Fibroblast of skin of abdomen (primary cell): ENCODE measurements around the gene EMC1.

Experiments
- DNase-seq: peaks from one replicate; pipeline ENCODE4 v3.0.0-alpha.2; 2013

EMC1 gene

DNA sequence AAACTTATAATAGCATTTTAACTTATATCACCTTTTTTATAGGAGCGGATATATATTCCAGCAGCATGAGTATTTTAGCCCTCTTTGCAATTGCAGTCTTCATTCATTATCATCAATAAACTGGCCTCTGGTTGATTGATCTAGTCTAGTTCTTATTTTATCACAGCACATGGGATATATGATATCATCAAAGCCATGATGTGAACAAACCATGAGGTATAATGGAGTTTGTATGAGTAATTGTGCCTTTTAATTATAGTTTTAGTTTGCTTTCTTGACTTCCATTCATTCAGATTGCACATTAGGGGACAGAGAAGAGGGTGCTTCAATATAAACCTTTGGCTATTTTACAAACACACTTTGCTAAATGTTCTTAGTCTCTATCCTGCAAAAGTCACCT is 37.7 kb downstream of the EMC1 start:
- DNase-seq: no peak

DNA sequence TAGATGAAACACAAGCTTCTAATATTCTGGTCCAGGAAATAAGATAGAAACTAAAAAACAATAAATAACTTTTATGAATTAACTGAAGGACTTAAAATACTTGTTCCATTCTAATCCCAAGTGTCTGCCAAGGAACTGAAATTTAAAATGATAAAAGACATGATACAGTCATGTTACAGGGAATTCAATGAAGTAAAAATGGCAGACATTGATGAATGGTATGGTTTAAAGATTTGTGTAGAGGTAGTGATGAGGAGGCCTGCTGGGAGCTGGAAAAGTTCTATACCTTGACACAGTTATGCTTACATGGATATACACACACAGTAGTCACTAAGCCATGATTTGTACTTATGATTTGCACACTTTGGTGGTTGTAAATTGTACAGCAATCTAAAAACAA is 39.2 kb downstream of the EMC1 start:
- DNase-seq: no peak

DNA sequence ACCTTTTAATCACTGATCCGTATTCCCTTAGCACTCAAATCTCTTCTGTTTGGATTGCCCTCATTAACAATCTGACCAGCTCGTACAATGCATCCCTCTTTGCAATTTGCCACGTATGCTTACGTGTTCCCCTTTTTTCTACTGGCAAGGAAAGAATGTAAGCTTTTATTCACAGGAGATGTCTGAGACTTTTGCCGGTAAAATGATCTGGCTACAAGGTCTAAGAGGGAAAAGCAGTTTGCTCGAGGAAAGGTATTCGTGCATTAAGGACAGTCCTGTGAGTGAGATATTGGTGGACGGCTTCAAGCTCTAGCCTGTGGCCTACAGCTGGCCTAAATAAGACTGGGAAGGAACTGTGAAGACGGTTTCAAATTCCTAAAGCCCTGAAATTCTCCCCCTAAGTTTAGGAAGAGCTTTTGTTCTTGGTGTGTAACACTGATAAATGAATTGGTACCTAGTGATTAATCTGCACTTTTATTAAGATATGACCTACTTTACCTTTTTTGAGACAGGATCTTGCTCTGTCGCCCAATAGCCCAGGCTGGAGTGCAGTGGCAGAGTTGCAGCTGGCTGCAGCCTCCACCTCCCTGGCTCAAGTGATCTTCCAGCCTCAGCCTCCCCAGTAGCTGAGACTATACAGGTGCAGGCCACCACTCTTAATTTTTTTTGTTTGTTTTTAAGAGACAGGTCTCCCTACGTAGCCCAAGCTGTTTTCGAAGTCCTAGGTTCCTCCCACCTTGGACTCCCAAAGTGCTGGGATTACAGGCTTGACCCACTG is 40.4 kb downstream of the EMC1 start:
- no peak for DNase-seq

DNA sequence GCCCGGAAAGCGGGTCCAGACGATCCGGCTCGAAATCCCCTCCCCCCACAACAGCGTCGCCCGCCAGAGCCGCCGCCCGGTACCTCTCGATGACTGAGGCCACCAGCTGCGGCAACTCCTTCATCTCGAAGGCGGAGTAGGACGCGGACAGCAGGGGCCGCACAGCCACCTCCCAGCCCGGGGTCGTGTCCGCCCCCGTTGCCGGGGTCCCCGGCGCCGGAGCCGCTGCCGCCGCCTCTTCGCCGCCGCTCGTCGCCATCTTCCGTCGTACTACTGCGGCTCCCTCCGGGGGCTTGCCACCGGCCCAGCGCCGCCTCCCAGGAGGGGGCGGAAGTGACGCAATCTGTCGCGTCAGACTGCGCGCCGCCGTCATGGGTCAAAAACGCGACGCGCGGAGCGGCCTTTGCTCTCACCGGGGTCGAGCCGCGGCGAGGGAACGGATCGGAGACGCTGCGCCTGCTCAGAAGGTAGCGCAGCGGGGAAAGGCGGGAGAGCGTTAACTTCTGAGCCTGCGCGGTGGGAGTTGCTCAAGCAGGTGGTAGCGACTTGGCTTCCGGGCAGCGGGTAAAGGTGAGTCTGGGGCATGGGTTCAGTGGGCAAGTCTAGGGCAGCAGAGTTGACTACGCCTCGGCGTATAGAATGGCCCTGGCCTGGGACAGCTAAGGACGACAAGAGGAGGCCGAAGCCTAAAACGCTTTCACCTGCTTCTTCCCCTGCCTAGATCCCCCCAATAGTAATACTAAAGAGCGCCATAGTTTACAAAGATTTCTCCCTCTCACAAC is 41.1 kb downstream of the EMC1 start, which contains the start of gene UBR4:
Gene UBR4 (minus strand): TSS at position 277 of the 782 bp plus-strand sequence. CDS start 18 bp downstream, at position 259.
- DNase-seq: peak; percentile 93

DNA sequence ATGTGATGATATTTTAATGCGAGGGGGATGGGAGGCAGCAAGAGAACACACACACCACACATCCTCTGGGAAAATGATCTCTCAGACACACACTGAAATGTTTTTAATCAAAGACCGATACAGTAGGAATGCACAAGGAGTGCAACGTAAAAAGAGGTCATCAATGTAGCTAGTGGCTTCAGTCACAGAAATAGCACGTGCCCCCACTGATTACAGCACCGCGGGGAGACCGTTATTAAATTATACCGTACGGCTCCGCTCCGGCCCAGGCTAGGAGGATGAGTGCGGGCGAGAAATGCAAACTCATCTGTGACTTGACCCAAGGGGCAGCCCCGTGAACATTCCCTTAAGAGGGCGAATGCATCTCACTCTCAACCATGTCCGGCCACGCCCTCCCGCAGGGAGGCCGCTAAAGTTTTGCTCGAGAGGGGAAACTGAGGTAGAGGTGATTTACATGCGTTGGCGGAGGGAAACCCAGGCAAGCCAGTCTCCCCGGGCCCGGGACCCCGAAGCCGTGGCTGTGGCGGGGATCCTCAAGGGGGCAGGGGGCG is 41.8 kb downstream of the EMC1 start:
- DNase-seq: peak; percentile 21

DNA sequence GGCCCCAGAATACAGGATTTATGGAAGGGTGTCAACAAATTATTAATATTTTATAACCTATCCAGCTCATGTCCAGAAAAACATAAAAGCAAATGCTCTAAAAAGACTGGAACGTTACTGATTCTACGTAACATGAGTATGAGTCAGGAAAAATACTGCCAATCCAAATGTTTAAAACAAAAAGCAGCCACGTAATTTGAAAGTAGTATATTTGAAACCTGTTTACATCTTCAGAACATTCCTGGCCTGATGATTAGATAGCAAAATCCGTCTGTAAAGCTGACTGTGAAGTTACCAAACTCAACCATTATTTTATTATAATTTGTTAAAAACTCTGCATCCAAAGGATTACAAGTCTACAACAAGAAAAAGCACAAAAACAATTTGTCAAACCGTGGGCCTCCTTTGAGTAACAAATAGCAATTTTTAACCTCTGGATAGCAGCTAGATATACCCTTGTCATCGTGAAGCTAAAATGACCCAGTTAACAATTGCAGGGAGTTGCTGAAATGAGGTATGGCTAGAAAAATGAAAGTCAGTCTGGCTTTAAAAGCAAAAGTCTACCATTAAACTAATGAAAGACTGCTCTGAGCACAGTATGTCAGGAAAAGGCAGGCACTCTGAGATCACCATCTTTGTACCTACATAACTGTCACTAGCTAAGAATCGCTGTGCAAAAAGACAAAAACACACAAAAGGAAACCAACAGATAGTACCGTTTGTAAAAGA is 42.5 kb downstream of the EMC1 start:
- DNase-seq: peak; percentile 21

DNA sequence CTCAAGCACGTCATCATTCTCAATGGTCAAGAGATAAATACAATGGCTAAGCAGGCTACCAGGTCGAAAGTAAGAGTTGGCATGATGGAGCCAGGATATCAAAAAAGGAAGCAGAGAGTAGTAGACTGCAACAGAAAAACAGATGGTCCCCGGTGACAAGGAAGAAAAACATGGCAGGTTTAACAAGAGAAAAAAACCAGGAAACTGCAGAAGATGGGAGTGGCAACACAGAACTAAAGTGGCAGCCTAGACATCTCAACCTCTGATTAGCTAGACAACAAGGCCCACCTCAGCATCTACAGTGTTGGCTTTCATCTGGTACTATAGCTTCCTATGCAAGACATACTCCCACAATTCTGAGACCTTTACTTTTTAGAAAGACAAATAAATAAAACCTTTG is 44.4 kb downstream of the EMC1 start:
- no peak for DNase-seq

DNA sequence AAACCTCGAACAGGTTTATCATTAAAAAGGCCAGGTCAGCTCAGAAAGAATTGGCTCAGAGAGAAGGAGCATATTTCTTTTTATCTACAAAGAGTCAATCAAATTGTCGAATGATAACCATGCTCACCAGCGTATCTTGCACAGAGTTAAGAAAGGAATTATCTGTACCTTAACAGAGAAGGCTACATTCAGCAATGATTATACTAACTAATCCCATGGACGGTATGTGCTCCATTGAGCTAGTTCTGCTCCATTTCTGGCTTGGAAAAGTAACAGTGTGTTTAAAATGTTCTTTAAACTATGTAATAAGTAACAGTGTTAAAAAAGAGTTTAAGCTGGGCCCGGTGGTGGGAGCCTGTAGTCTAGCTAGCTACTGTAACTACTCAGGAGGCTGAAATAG is 45.5 kb downstream of the EMC1 start:
- no peak for DNase-seq

DNA sequence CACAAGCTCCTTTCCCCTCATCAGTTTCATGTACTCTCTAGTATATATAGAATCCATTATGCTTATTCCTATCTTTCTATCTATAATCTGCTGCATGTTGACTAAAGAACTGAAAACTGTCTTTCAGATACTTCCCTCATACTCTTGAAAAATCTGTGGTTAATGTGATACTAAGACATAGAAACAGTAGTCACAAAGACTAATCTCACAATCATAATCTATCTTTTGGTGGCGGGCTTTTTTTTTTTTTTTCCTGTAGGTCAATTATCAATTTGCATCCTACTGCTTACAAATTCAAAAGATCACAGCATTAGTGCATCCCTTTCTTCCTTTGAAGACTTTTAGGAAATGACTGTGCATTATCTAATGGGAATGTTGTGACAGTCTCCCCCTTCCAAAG is 45.9 kb downstream of the EMC1 start:
- no peak for DNase-seq

DNA sequence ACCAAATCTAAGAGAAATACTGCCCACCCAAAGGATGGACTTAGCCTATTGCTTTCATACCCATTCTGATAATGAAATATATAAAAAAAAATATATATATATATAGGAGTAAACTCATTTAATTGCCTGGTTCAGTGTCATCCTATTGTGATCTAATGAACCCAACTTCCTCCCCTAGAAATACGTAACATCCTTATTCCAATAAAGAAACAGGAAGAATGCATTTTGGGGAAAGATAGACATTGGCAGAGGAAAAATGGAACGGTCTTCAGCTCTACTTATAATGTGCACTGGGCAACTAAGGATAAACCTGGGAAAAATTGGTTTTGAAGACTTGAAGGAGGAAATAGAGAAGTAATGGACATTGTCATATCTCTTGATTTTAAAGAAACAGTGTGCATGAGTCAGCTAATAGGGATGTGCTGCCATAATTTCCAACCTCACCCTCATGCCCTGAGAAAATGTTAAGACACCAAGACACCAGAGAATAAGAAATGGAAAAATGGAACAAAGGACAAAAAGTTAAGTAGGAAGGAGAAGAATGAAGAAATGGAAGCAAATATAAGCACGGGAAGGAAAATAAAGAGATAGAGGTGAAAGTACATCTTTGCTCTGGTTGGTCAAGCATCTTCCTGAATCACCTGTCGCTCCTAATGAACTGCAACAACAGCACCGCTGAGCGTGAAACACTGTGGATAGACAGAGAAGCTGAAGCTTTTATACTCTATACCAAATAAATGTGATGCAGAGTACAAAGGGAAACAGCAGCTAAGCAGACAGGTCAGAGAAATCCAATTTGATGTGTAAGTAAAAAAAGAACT is 46.7 kb downstream of the EMC1 start:
- DNase-seq: no peak

DNA sequence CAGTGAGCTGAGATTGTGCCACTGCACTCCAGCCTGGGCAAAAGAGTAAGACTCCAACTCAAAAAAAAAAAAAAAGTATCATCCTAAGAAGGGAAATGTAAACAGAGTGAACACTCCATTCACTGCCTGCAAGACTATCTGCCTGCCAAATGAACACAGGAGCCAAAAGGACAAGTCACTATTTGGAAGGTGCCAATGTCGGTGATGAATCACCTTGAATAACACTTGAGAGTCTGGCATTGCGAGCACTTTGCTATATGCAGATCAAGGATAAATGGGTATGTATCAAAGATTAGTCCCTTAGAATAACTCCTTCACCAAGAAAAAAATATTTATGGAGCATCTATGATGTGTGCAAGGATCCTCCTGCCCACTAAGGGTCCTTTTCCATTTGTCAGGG is 47.9 kb downstream of the EMC1 start:
- DNase-seq: peak; percentile 14

DNA sequence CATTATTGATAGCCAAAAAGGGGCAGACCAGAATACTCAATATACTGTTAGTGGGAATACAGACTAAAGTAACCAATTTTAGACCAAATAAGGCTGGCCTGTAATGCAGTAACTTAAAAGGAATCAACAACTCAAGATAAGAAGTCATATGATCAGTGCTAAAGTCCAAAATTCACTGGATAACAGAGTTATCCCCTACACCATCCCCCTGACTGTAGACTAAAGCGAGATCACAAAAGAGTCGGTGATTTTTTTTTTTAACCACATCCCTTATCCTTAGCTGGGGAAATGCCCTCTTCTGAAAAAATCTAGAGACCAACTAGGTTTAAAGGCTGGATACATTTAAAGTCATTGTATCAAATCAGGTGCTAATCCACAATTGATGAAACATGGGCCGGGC is 48.9 kb downstream of the EMC1 start:
- no peak for DNase-seq

DNA sequence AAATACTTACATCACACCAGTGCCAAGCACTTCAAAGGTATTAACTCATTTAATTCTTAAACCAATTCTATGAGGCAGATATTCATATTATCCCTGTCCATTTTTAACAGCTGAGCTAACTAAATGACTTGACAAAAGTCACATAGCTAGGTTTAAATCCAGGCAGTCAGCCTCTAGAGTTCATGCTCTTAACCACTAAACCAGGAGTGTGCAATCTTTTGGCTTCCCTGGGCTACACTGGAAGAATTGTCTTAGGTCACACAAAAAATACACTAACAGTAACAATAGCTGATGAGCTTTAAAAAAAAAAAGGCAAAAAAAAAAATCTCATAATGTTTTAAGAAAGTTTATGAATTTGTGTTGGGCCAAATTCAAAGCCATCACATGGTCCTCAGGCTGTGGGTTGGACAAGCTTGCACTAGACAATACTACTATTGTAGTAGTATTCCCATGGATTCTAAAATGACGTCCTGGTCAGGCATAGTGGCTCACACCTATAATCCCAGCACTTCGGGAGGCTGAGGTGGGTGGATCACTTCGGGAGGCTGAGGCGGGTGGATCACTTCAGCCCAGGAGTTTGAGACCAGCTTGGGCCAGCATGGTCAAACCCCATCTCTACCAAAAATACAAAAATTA is 51.2 kb downstream of the EMC1 start:
- no peak for DNase-seq

DNA sequence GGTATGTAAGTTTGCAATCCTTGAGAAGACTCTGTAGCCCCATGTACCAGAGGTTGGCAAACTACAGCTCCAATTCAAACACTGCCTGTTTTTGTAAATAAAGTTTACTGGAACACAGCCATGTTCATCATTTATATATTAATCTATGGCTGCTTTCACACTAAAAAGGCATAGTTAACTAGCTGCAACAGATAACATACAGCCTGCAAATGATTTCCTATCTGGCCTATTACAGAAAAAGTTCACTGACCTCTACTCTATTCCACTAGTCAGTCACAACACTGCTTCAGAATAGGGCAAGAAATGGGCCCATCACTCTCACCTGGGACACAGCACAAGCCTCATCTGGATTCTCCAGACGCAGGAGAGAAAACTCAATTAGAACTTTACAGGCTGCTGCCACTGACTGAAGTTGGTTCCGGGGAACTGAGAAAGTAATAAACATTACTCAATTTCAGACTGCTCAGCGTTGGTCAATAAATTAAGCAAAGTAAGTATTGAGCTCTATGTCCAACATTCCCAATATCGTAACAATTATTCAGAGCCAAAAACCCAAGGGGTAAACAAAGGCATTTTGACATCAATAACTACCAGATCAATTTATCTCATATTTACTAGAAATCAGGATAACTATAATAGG is 51.9 kb downstream of the EMC1 start:
- no peak for DNase-seq

DNA sequence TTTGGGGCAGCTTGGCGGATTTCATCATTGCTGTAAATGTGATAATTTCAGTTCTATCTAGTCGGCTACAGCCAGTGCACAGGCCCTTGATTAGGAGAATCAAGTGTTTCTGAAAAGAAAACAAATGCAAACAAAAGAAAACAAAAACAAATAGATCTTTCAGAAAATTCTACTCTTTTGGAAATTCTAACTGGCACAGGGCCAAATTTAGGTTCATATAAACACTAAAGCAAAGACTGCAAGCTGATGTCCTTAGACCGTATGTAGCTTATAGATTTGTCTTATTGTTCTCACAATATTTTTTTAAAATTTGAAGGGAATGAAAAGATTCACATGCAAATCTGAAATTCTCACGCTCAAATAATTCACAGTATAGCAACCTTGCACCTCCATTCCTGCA is 52.5 kb downstream of the EMC1 start:
- no peak for DNase-seq

DNA sequence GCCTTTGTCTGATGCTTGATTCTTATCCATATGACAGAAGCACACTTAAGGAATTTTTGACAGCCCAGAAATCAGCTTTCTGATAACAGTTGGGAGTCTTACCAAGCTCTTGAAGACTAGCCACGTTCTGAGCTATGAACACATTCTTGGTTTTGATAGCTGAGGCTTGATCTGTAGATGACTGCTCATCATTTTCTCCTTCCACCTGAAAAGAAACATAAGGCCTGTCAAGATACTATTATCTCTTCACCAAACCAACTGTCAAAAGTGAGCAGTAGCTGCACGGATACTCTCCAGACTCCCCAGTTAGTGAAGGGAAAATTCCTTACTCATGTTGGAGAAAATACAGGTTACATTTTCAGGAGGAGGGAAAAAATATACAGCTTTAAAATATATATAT is 53.5 kb downstream of the EMC1 start:
- no peak for DNase-seq

DNA sequence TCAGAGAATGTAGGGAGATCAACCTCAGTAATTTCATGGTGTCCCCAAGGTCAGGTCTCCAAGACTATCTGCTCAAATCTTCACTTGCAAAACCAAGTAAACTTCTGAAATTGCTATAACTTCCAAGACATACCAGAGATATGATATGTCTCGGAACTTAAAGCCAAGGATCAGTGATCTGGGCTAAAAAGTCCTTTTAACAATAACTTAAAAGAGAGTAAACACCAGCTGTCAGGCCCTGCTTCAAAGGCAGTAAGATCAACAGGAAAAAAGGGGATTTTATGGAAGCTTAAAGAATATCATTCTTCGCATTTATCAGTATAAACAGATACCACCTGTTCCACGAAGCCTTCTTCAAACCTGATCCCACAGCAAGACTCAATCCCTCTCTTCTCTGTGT is 55.0 kb downstream of the EMC1 start:
- DNase-seq: no peak

DNA sequence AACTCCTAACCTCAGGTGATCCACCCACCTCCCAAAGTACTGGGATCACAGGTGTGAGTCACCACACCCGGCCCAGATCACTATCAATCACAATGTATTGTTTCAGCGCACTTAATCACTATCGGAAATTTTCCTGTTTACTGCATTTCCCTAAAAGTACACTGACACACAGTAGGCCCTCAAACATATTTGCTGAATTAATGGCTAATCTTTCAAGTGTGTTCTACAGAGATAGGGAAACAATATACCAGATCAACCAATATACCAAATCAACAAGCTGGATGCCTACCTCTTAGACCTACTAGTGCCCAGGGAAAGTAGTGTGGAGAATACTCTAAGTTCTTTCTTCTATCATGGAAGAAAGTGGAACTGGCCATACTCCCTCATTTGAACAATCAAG is 58.3 kb downstream of the EMC1 start:
- no peak for DNase-seq

DNA sequence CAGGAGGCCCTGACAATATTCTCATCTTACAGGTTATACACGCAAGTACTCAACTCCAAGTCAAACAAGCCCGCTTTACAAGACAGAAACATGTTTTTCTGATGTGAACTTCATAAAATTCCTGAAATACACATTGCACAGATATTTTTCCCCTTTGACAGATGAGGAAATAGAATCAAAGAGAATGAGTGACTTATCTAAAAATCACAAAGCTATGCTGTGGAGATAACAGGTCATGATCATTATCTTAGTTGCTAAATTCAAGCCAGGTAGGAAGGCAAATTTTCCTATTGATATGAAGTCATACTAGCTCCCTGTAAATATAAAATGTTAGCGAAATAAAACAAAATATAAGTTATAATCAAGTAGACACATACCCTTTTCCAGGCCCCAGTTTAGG is 59.5 kb downstream of the EMC1 start:
- DNase-seq: no peak

DNA sequence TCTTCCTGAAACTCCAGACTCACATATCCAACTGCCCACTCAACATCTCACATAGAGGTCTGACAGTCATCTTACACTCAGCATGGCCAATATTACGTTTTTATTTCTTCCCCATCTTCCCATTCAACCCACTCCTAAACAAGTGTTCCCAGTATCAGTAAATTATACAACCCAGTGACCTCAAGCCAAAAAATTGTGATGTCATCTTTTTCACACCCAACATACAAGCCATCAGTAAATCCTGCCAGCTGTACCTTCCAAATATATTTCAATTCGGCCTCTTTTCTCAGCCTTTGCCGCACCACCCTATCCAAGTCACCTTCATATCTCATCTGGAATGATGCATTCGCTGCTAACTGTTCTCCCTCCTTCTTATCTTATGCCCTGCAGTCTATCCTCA is 60.9 kb downstream of the EMC1 start:
- DNase-seq: no peak

DNA sequence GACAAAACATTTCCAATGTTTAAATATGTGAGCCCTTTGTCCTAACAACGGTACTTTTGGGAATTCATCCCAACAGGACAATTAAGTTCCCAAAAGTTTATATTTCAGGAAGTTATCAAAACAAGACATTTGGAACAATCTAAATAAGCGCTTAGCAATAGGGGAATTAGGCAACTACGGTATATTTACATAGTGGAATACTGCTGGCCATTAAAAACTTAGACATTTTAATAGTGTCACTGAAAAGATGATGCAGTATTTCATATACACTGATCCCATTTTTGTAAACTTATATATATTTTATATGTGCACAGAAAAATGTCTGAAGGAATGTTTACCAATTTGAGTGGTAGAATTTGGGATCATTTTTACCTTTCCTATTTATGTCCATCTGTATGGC is 62.1 kb downstream of the EMC1 start:
- no peak for DNase-seq
